Epithelial cell of umbilical artery (primary cell): Measurements from ENCODE around the gene TRIM27. TPM values are rescaled to one million over a fixed set of nuclear protein-coding genes. Genes with fewer than 3 reads are reported as not detected.

Experiments used
- total RNA-seq: library from RNA; depleted of rRNA; stranded (reverse); fragments of >200 nt; gene quantifications from 2 replicates; pipeline ENCODE4 v1.2.3, GENCODE V29; 2014

Gene TRIM27, protein sequence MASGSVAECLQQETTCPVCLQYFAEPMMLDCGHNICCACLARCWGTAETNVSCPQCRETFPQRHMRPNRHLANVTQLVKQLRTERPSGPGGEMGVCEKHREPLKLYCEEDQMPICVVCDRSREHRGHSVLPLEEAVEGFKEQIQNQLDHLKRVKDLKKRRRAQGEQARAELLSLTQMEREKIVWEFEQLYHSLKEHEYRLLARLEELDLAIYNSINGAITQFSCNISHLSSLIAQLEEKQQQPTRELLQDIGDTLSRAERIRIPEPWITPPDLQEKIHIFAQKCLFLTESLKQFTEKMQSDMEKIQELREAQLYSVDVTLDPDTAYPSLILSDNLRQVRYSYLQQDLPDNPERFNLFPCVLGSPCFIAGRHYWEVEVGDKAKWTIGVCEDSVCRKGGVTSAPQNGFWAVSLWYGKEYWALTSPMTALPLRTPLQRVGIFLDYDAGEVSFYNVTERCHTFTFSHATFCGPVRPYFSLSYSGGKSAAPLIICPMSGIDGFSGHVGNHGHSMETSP
- 57.1 and 74.4 TPM in 2 replicates for total RNA-seq

DNA sequence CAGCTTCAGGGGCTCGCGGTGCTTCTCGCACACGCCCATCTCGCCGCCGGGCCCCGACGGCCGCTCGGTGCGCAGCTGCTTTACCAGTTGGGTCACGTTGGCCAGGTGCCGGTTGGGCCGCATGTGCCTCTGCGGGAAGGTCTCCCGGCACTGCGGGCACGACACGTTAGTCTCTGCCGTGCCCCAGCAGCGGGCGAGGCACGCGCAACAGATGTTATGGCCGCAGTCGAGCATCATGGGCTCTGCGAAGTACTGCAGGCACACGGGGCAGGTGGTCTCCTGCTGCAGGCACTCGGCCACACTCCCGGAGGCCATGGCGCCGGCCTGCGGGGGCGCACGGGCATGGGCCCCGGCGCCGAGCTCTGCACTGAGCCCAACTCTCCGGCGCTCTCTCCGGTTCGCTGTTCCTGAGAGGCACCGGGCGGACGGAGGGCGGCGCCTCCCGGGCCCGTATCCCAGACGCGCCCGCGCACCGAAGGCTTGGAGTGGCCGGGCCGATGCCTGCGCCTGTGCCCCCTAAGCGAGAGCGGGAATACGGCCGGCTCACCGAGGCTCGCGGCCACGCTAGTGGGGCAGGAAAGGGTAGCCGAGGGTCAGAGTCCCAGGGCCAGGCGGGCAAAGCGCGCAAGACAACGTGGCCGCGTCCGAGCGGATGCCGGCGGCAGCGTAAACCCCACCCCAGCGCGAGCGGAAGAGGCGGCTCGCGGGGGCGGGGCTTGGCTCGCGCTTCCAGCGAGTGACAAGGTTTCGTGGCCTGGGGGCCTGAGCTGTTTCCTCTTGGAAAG, at the start of gene TRIM27:
Gene TRIM27 (minus strand): TSS at position 668 of the 785 bp plus-strand sequence. CDS start 353 bp downstream, at position 315.

Other genes with a start within 250 kb of the TRIM27 start
- gene ZNF311, start 81.3 kb upstream of the TRIM27 start, total RNA-seq, result 0.30 and 0.32 TPM in 2 replicates
- not detected in 2 replicates for gene OR2W1, start 121.2 kb upstream of the TRIM27 start, total RNA-seq
- not detected in 2 replicates for gene OR2B3, start 163.3 kb upstream of the TRIM27 start, total RNA-seq
- gene OR2J1, start 175.5 kb upstream of the TRIM27 start, total RNA-seq, result not detected in 2 replicates
- gene OR2J3, start 184.1 kb upstream of the TRIM27 start, total RNA-seq, result not detected in 2 replicates
- gene OR2J2, start 246.9 kb upstream of the TRIM27 start, total RNA-seq, result not detected in 2 replicates